ENCODE results near the gene ZNF556.

ZNF556 gene

GRCh38 chr19:2827022-2827421, 40.1 kb upstream of the ZNF556 start:
- H3K4me3 ChIP-seq (ENCODE audit: low read depth, low read length): no peak overlapping the region
- TF ChIP-seq CTCF (conservative IDR thresholded peaks at IDR 0.05; ENCODE audit: low read depth, low read length): no peak
- DNase-seq (ENCODE audit: low read depth): no peak

GRCh38 chr19:2827840-2828489, 39.2 kb upstream of the ZNF556 start:
- TF ChIP-seq CTCF (conservative IDR thresholded peaks at IDR 0.05; ENCODE audit: low read depth, low read length): no peak
- no peak overlapping the region for H3K4me3 ChIP-seq (ENCODE audit: low read depth, low read length)
- no peak for DNase-seq (ENCODE audit: low read depth)

GRCh38 chr19:2834294-2834871, 32.8 kb upstream of the ZNF556 start:
- TF ChIP-seq CTCF (conservative IDR thresholded peaks at IDR 0.05; ENCODE audit: low read depth, low read length): no peak

GRCh38 chr19:2837430-2837829, 29.7 kb upstream of the ZNF556 start:
- TF ChIP-seq CTCF (conservative IDR thresholded peaks at IDR 0.05; ENCODE audit: low read depth, low read length): no peak
- no peak overlapping the region for H3K4me3 ChIP-seq (ENCODE audit: low read depth, low read length)
- DNase-seq (ENCODE audit: low read depth): no peak

More at GRCh38 chr19:2834294-2834871, 32.8 kb upstream of the ZNF556 start:
- H3K4me3 ChIP-seq (ENCODE audit: low read depth, low read length): no peak overlapping the region
- peak; percentile 9 for DNase-seq (ENCODE audit: low read depth)

- TF ChIP-seq CTCF (conservative IDR thresholded peaks at IDR 0.05; ENCODE audit: low read depth, low read length): peak; percentile 4
- peak; percentile 99 for DNase-seq (ENCODE audit: low read depth)
- peak within 1 kb of the TSS; percentile 97 for H3K4me3 ChIP-seq (ENCODE audit: low read depth, low read length)
Measured at GRCh38 chr19:2840794-2841791, 26.0 kb upstream of the ZNF556 start, which contains the start of gene ZNF555. TSS of gene ZNF555 (plus strand) at chr19:2841475. CDS start at chr19:2841573, 98 bp downstream.

- DNase-seq (ENCODE audit: low read depth): no peak
- peak overlapping the region; percentile 97 for H3K4me3 ChIP-seq (ENCODE audit: low read depth, low read length)
- TF ChIP-seq CTCF (conservative IDR thresholded peaks at IDR 0.05; ENCODE audit: low read depth, low read length): no peak
Measured at GRCh38 chr19:2841855-2842574, 25.1 kb upstream of the ZNF556 start.

Measured in choroid plexus epithelial cell (primary cell).